UCSD-AML1 (cell line): Measurements from ENCODE around the gene PNKD.
A peak's percentile ranks its signal among the peaks of the same experiment; 100 is the strongest.

Experiments used
- DNase-seq: peaks from one replicate; lab custom pipeline; 2025; ENCODE audit not compliant: unreplicated experiment; lab: John Stamatoyannopoulos, UW

PNKD gene

DNA sequence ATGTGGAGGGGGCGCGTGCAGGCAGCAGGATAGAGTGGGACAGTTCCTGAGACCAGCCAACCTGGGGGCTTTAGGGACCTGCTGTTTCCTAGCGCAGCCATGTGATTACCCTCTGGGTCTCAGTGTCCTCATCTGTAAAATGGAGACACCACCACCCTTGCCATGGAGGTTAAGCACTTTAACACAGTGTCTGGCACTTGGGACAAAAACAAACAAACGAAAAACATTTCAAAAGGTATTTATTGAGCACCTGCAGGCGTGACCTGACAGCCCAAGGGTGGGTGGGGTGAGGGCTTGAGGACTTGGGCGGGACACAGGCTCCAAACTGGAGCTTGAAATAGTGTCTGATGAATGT is 124.7 kb downstream of the PNKD start:
- DNase-seq, result no peak

GRCh38 chr2:218395456-218395825 is 125.1 kb downstream of the PNKD start:
- DNase-seq, result no peak

- peak; percentile 99 for DNase-seq
These were observed 125.7 kb downstream of the PNKD start for GRCh38 chr2:218395826-218396687.
